GM18873 (cell line): Measurements from ENCODE around the gene HOOK2.
"Not testable (repeated sequence)": the region's sequence is repeated elsewhere in the genome, so short reads cannot be mapped to it uniquely, and the experiment has no call there.

Experiments used
- ATAC-seq: cut with Tn5 transposase; IDR thresholded peaks from one replicate; pipeline ENCODE4 v1.9.1; 2021; ENCODE audit warnings: mild to moderate bottlenecking, moderate library complexity, moderate number of reproducible peaks; ENCODE audit not compliant: unreplicated experiment, low FRiP score

Gene HOOK2

GRCh38 chr19:12723381-12723640 is 52.0 kb downstream of the HOOK2 start:
- ATAC-seq: no peak

- peak; percentile 68 for ATAC-seq
Observed at GRCh38 chr19:12722566-12723380, 52.6 kb downstream of the HOOK2 start.

- peak; percentile 6 for ATAC-seq
Observed at GRCh38 chr19:12721656-12722565, 53.4 kb downstream of the HOOK2 start.

GRCh38 chr19:12720851-12721655 is 54.3 kb downstream of the HOOK2 start:
- ATAC-seq: no peak

- no peak for ATAC-seq
Observed at GRCh38 chr19:12720296-12720695, 55.1 kb downstream of the HOOK2 start.

GRCh38 chr19:12715929-12716328 is 59.4 kb downstream of the HOOK2 start:
- no peak for ATAC-seq

GRCh38 chr19:12715102-12715501 is 60.2 kb downstream of the HOOK2 start:
- no peak for ATAC-seq

- not testable (repeated sequence) for ATAC-seq
Observed at GRCh38 chr19:12713304-12713703, 62.0 kb downstream of the HOOK2 start.
